CD4-positive, alpha-beta T cell (primary cell): Measurements from ENCODE around the gene KAT2B. TPM values are rescaled to one million over a fixed set of nuclear protein-coding genes. Genes with fewer than 3 reads are reported as not detected.

Experiments
- ATAC-seq: fragments of 200-7000 bp; cut with Tn5 transposase; one replicate; pipeline ENCODE4 v1.10.0; 2022; ENCODE audit warnings: mild to moderate bottlenecking; ENCODE audit not compliant: poor library complexity
- CTCF ChIA-PET: fragments of 350-600 bp; sonication (Branson Sonifier 250); formaldehyde crosslinking; loops from one replicate; lab custom pipeline; 2021; ENCODE audit warnings: antibody characterized with exemption, inconsistent platforms; lab: Charles Lee
- POLR2A ChIA-PET: fragments of 350-600 bp; sonication (Branson Sonifier 250); formaldehyde crosslinking; loops from one replicate; lab custom pipeline; 2021; ENCODE audit warnings: antibody characterized with exemption, inconsistent platforms; lab: Charles Lee
- DNase-seq, 14 experiments: peaks; one replicate each; pipeline ENCODE4 v3.0.0-alpha.2; 2013 to 2020; ENCODE audit warnings: mixed read lengths in 2 of 14
- H3K27ac ChIP-seq, 2 donors: one replicate each; pipeline versions ENCODE4 v1.5.1 to v1.7.0; 2013; ENCODE audit warnings: low read length in 2 of 2, low read depth in 1 of 2, mild to moderate bottlenecking in 1 of 2
- H3K27me3 ChIP-seq, 2 experiments: 1 replicate in 1 of 2; 2 replicates in 1 of 2; pipeline versions ENCODE4 v1.6.1 to v1.7.0; 2013; ENCODE audit warnings: low read length in 2 of 2, control low read depth in 1 of 2, mild to moderate bottlenecking in 1 of 2, moderate library complexity in 1 of 2; ENCODE audit not compliant: insufficient read depth in 2 of 2, control insufficient read depth in 1 of 2
- H3K36me3 ChIP-seq: one replicate; pipeline ENCODE4 v1.6.1; 2013; ENCODE audit warnings: low read length, control low read depth; ENCODE audit not compliant: insufficient read depth
- H3K4me1 ChIP-seq: one replicate; pipeline ENCODE4 v1.6.1; 2013; ENCODE audit warnings: low read length, control low read depth; ENCODE audit not compliant: insufficient read depth
- H3K4me3 ChIP-seq: one replicate; pipeline ENCODE4 v1.5.1; 2013; ENCODE audit warnings: mild to moderate bottlenecking, low read length, moderate library complexity
- H3K9me3 ChIP-seq, 2 experiments: 1 replicate in 1 of 2; 2 replicates in 1 of 2; pipeline versions ENCODE4 v1.6.1 to v1.7.0; 2013; ENCODE audit warnings: low read length in 2 of 2, mild to moderate bottlenecking in 2 of 2, control low read depth in 1 of 2, moderate library complexity in 1 of 2; ENCODE audit not compliant: control insufficient read depth in 1 of 2, insufficient read depth in 1 of 2
- H3K27ac Mint-ChIP-seq: one replicate; pipeline ENCODE4 v1.8.0; 2020; ENCODE audit warnings: mixed read lengths
- H3K27me3 Mint-ChIP-seq: one replicate; pipeline ENCODE4 v1.8.0; 2021; ENCODE audit warnings: mixed read lengths
- H3K36me3 Mint-ChIP-seq: one replicate; pipeline ENCODE4 v1.8.0; 2021; ENCODE audit warnings: low read depth, mixed read lengths
- H3K4me1 Mint-ChIP-seq: one replicate; pipeline ENCODE4 v1.8.0; 2021; ENCODE audit warnings: low read depth, mixed read lengths
- H3K4me3 Mint-ChIP-seq: one replicate; pipeline ENCODE4 v1.8.0; 2020; ENCODE audit warnings: mild to moderate bottlenecking, mixed read lengths
- H3K9me3 Mint-ChIP-seq: one replicate; pipeline ENCODE4 v1.8.0; 2020; ENCODE audit warnings: mixed read lengths
- CTCF ChIP-seq: fragments of 200-600 bp; IDR thresholded peaks from one replicate; pipeline ENCODE4 v1.8.0; 2022; ENCODE audit warnings: antibody characterized with exemption, mild to moderate bottlenecking
- intact Hi-C, 2 experiments: fragments of 100-400 bp; cut with DNase I in 1 of 2; cut with micrococcal nuclease in 1 of 2; formaldehyde crosslinking; loops; one replicate each; pipeline versions ENCODE4 v1.15.1 to v1.9.0; 2023 to 2025; cut with DNase I, micrococcal nuclease
- total RNA-seq, 174 experiments: library from RNA in 2 of 174; stranded (reverse) in 2 of 174; gene quantifications; one replicate each; pipeline ENCODE4 v1.2.3 and lab custom pipeline; 2021 to 2026

Gene KAT2B
- total RNA-seq, 2 experiments from 2014 or later, result 50.9 to 54.4 TPM

GRCh38 chr3:20161714-20162113, 121.5 kb downstream of the KAT2B start:
- H3K27me3 Mint-ChIP-seq, result no peaks in the 10 kb centered on the region
- Histone ChIP-seq H3K36me3 (no peaks in the 10 kb centered on the region), H3K27me3 (no peaks in the 10 kb centered on the region), H3K4me3 (no peak overlapping the region), H3K27ac (no peak overlapping the region), H3K4me1 (peaks cover 8% of the 10 kb centered on the region), H3K9me3 (no peaks in the 10 kb centered on the region)
- DNase-seq (no peak), ATAC-seq (no peak)
- intact Hi-C loops, result loop anchor here in 1 of 2 experiments (10.0 kb wide), 1 partner anchor 277 kb away; no protein-coding TSS in a partner anchor
- no peak overlapping the region for H3K4me3 Mint-ChIP-seq
- CTCF ChIA-PET, result interaction anchor here (1.1 kb wide), 1 partner anchor 9 kb away, joined by 3 read pairs; no protein-coding TSS in a partner anchor
- H3K4me1 Mint-ChIP-seq, result peaks cover 27% of the 10 kb centered on the region
- no peak for TF ChIP-seq CTCF
- POLR2A ChIA-PET, result no interaction called here
- no peaks in the 10 kb centered on the region for H3K9me3 Mint-ChIP-seq
- H3K36me3 Mint-ChIP-seq, result no peaks in the 10 kb centered on the region
- peak overlapping the region; percentile 30 for H3K27ac Mint-ChIP-seq

- no peak overlapping the region for H3K27ac Mint-ChIP-seq
- Histone ChIP-seq H3K4me3 (no peak overlapping the region), H3K4me1 (no peaks in the 10 kb centered on the region), H3K36me3 (no peaks in the 10 kb centered on the region), H3K9me3 (no peaks in the 10 kb centered on the region), H3K27ac (no peak overlapping the region), H3K27me3 (no peaks in the 10 kb centered on the region)
- DNase-seq (no peak), ATAC-seq (no peak)
- no peak overlapping the region for H3K4me3 Mint-ChIP-seq
- H3K9me3 Mint-ChIP-seq, result no peaks in the 10 kb centered on the region
- H3K27me3 Mint-ChIP-seq, result no peaks in the 10 kb centered on the region
- CTCF ChIA-PET, result no interaction called here
- no peaks in the 10 kb centered on the region for H3K4me1 Mint-ChIP-seq
- intact Hi-C loops, result no loop called here
- H3K36me3 Mint-ChIP-seq, result no peaks in the 10 kb centered on the region
- POLR2A ChIA-PET, result interaction anchor here (1.1 kb wide), 1 partner anchor 12 kb away, joined by 3 read pairs; the partner anchor contains the start of gene SGO1
- TF ChIP-seq CTCF, result no peak
Measured at GRCh38 chr3:20173844-20174410, 133.7 kb downstream of the KAT2B start.

DNA sequence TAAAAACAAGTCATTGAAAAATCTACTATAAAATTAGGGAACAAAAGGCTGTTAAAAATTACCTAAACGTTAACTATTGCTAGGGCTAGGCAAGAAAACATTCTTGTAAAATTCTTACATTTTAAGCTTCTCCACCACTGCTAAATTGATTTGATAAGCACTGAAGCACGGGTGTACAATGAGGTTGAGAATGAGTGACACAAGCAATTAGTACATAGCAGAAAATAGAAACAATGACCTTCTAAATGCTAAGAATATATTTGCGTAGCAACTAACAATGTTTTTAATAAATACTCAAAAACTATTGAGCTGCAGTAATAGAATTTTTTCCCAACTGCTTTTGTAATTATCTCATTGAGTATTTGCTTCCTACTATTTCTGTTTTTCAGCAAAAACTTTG, 141.0 kb downstream of the KAT2B start:
- no peaks in the 10 kb centered on the region for H3K4me1 Mint-ChIP-seq
- intact Hi-C loops, result no loop called here
- Histone ChIP-seq H3K27ac (no peak overlapping the region), H3K9me3 (no peaks in the 10 kb centered on the region), H3K4me3 (no peak overlapping the region), H3K4me1 (peaks cover 8% of the 10 kb centered on the region), H3K27me3 (no peaks in the 10 kb centered on the region), H3K36me3 (no peaks in the 10 kb centered on the region)
- no peak for TF ChIP-seq CTCF
- POLR2A ChIA-PET, result interaction anchor here (0.5 to 1.9 kb wide), 2 partner anchors 84 to 140 kb away, joined by 3 to 5 read pairs; no protein-coding TSS in a partner anchor
- no peak overlapping the region for H3K27ac Mint-ChIP-seq
- H3K4me3 Mint-ChIP-seq, result no peak overlapping the region
- ATAC-seq (no peak), DNase-seq (no peak)
- no peaks in the 10 kb centered on the region for H3K27me3 Mint-ChIP-seq
- no peaks in the 10 kb centered on the region for H3K36me3 Mint-ChIP-seq
- H3K9me3 Mint-ChIP-seq, result no peaks in the 10 kb centered on the region
- CTCF ChIA-PET, result no interaction called here
